ENCODE data around the gene ITFG2.

DNA sequence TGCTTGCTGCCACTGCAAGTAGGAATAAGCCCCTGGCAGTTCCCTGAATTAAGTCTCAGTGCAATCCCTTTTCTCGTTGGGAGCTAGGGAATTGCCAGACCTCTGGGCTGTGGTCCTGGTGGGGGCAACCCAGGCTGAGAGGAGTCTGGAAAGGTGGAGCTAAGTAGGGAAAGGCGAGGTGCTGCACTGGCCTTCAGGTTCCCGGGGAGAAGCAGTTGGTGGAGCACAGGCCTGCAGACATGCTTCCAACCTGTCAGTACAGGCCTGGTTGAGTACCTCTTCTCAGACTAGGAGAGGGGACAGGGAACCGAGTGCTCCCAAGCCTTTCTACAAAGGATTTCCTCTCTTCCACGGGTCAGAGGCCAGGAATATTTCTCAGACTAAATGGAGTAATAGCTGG, 20.9 kb downstream of the ITFG2 start:
- TF ChIP-seq, protein P1, sequence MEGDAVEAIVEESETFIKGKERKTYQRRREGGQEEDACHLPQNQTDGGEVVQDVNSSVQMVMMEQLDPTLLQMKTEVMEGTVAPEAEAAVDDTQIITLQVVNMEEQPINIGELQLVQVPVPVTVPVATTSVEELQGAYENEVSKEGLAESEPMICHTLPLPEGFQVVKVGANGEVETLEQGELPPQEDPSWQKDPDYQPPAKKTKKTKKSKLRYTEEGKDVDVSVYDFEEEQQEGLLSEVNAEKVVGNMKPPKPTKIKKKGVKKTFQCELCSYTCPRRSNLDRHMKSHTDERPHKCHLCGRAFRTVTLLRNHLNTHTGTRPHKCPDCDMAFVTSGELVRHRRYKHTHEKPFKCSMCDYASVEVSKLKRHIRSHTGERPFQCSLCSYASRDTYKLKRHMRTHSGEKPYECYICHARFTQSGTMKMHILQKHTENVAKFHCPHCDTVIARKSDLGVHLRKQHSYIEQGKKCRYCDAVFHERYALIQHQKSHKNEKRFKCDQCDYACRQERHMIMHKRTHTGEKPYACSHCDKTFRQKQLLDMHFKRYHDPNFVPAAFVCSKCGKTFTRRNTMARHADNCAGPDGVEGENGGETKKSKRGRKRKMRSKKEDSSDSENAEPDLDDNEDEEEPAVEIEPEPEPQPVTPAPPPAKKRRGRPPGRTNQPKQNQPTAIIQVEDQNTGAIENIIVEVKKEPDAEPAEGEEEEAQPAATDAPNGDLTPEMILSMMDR (IDR thresholded peaks at IDR 0.05; ENCODE audit: poor library complexity): no peak
- TF ChIP-seq EZH2phosphoT487 (IDR thresholded peaks at IDR 0.05; ENCODE audit: low read depth, severe bottlenecking, unreplicated experiment): no peak

Measured in hepatocyte (in vitro differentiated cells).